GM21381 (cell line): ENCODE data around the gene CBFA2T2.

ENCODE experiments used
- ATAC-seq: cut with Tn5 transposase; IDR thresholded peaks from one replicate; pipeline ENCODE4 v1.9.1; 2021; ENCODE audit warnings: mild to moderate bottlenecking, moderate library complexity; ENCODE audit not compliant: unreplicated experiment

CBFA2T2 gene

DNA sequence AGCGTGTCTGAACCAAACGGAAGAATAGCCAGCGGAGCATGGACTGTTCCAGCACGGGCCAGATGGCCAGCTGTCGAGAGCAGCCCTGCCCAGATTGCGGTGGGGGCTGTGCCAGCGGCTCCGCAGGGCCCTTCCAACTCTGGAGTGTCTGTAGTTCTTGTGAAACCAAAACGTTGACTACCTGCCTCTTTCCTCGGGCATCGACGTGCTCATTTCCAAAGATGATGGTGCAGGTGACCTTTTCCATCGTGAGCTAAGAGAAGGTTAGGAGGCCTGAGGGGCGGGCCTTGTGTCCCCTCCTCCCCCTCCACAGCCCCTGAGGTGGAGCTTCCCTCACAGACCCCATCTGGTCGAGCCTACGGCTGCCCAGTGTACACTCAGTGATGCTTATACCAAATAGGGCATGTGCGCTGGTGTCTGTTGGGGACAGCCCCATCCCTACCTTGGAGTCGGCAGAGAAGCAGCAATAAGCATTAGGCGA lies 159.3 kb downstream of the CBFA2T2 start:
- no peak for ATAC-seq

DNA sequence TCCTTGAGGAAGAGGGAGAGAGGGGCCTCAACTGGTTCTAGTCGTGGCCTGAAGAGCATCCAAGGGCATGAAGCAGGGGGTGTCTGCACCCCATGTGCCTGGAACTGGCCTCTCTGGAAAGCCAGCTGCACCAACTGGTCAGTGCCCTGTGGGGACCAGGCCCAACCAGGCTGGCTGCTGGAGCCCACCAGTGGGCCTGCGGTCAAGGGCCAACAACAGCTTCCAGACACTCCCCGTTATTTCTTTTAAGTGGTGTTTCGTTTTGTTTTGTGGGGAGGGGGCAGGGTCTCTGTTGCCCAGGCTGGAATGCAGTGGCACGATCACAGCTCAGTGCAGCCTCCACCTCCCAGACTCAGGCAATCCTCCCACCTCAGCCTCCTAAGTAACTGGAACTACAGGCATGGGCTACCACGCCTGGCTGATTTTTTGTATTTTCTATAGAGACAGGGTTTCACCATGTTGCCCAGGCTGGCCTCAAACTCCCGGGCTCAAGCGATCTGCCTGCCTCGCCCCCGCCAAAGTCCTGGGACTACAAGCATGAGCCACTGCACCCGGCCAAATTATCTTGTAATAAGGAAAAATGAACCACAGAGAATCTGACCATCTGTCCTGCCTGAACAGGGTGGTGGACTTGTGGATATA lies 160.3 kb downstream of the CBFA2T2 start:
- ATAC-seq = no peak

GRCh38 chr20:33650753-33651561 lies 161.1 kb downstream of the CBFA2T2 start:
- ATAC-seq = no peak

- no peak for ATAC-seq
Measured at GRCh38 chr20:33651562-33652048, 161.7 kb downstream of the CBFA2T2 start.

DNA sequence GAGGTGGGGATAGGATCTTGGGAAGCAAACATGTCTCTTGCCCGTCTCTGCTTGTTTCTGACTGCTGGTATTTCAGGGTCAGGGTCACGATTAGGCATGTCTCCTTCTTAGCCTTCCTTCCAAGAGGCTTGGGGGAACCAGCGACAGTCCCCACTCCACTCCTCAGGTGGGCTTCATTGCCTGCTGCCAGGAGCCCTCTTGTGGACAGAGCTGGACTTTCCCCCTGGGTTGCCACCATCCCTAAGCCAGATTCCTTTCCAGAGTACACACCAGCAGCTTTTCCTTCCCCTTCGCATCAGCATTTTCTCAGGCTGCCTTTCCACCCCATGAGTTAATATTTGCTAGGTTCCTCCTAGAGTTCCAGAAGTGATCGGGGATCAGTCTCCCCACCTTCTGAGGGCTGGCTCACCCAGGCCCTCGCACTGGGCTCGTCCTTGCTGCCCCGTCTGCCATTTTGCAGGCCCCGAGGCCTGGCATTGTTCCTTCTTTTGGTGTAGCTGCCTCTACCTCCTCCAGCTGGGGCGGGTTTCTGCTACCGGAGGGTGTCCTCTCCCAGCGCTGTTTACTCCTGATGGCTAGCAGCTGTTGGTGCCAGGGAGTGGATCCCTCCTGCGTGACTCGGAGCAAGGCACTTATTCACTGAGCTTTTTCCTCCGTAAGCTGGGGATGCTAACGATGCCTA lies 163.5 kb downstream of the CBFA2T2 start:
- no peak for ATAC-seq

GRCh38 chr20:33653900-33654596 lies 164.2 kb downstream of the CBFA2T2 start:
- no peak for ATAC-seq

DNA sequence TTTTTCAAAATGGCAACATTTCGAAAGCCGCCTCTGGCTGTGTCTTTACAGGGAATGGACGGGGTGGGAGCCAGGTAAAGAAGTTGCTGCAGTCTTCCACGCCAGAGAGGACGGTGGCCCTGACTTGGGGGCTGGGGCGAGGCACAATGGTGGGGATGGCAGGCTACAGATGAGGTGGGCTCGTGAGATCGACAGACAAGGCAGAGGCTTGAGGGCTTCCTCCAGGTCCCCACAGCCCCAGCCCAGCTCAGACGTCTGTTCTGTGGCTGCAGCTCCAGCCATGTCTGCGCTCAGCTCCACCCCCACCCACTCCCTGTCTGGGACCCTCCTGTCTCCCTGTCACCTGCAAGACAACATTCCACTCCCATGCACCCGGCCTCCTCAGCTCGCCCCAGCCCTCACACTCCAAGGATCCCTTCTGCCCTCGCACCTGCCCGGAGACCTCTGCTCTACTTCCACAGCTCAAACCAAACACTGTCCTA lies 164.8 kb downstream of the CBFA2T2 start:
- ATAC-seq = no peak

GRCh38 chr20:33655164-33655563 lies 165.3 kb downstream of the CBFA2T2 start:
- ATAC-seq = no peak

- ATAC-seq = no peak
Measured at GRCh38 chr20:33656010-33656782, 166.3 kb downstream of the CBFA2T2 start.

DNA sequence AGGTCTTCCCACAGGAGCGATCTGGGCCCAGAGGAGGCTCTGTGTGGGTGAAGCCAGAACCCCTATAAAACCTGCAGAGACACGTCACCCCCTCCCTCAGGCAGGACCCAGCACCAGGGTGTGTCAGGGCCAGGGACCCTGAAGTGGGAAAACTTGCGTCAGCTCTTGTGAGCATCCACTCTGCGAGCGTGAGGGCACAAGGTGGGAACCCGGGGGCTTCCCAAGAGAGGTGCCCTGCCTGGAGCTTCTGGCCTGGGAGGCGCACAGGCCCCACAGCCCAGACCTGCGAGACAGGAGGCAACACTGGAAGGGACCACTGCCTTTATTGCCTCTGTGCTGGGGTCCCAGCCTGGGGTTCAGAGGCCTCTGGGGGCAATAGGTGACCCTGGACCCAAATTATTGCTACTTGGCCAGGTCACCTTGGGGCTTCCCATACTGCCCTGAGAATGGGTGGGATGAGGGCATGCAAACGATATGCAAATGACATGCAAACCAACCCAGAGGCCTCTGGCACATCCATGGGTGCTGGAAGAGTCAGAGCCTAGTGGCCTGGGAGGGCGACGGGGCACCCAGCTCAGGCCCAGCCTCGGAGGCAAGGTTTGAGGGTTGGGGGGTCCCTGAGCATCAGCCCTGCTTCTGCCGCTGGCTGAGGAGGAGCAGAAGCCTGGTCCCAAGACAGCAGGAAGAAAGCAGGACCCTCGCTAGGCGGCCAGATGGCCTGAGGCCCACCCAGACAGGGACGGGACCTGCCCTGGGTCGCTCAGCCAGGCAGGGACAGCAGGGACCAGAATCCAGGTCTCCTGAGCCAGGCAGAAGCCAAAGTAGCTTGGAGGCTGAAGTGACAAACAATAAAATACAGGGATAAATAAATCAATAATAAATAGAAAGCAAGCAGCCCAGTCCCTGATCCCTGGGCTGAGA lies 167.1 kb downstream of the CBFA2T2 start:
- ATAC-seq = no peak

DNA sequence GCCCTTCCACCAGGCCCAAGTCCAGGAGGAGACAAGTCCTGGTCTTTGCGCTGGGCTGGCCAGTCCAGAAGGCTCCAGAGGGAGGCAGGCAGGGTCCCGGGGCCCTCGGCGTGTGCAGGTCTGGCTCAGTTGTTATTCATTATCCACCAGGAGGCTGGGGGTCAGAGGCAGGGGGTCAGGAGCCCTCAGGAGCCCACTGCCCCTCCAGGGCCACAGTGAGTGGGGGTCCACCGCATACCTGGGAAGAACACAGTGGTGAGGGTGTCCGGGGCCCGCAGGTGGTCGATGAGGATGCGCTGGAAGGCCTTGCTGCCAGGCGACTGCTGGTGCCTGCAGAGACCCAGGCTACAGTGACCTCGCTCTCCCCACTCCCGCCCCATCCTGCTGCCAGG lies 167.8 kb downstream of the CBFA2T2 start:
- ATAC-seq = no peak

- ATAC-seq = no peak
Measured at GRCh38 chr20:33658510-33658909, 168.6 kb downstream of the CBFA2T2 start.

- ATAC-seq = no peak
Measured at GRCh38 chr20:33658929-33659328, 169.0 kb downstream of the CBFA2T2 start.

DNA sequence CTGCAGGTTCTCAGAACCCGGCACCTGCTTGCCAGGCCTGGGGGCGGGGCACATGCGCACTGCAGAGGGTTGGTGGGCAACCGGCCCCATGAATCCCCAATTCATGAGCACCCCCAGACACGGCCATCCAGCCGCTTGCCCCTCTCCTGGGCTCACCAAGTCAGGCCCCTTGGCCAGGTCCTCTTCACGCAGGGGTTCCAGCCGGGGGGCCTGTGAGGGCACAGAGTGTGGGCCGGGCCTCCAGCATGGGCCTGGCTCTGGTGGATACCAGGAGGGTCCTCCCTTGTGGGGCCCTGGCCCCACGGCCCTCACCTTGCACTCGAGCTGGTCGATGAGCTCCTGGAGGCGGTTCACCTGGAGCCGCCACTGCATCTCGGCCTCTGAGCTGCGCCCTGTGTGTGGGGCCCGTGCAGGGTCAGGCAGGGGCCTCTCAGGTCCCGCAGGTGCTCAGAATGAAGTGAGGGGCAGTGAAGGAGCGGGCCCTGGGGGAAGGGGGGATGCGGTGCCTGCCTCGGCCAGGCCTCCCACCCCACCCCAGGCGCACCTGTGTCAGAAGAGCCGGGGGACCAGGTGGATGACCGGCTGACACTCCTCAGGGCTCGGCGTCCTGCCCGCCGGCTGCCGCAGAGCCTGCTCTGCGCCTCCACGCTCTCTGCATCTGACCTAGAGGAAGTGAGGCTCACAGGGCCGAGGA lies 169.6 kb downstream of the CBFA2T2 start:
- no peak for ATAC-seq

GRCh38 chr20:33660035-33660684 lies 170.3 kb downstream of the CBFA2T2 start:
- ATAC-seq = no peak

- ATAC-seq = no peak
Measured at GRCh38 chr20:33660685-33661058, 170.8 kb downstream of the CBFA2T2 start.

GRCh38 chr20:33662172-33662571 lies 172.3 kb downstream of the CBFA2T2 start, which contains the start of gene C20orf144:
Gene C20orf144 (plus strand): TSS chr20:33662327. CDS start chr20:33662346, 19 bp downstream.
- ATAC-seq = no peak
